GM19468 (cell line): ENCODE measurements around the gene TCF3.
"Not testable (repeated sequence)": the region's sequence is repeated elsewhere in the genome, so short reads cannot be mapped to it uniquely, and the experiment has no call there.

Experiments
- ATAC-seq: cut with Tn5 transposase; IDR thresholded peaks from one replicate; pipeline ENCODE4 v1.9.1; 2021; ENCODE audit warnings: mild to moderate bottlenecking, moderate library complexity, moderate number of reproducible peaks; ENCODE audit not compliant: unreplicated experiment; ENCODE audit errors: extremely low read depth

Gene TCF3

GRCh38 chr19:1654178-1654792 lies 1.9 kb upstream of the TCF3 start:
- ATAC-seq = no peak

DNA sequence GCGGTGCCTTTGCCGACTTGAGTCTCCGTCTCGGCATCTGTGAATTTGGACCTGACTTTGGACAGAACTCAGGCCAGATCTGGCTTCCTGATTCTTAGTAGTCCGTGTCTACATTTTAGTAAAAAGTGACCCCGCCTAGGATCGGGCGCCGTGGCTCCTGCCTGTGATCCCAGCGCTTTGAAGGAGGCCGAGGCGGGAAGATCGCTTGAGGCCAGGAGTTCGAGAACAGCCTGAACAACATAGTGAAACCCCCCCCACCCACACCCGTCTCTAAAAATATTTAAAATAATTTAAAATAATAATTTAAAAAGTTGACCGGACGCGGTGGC lies 849 bp upstream of the TCF3 start:
- ATAC-seq = no peak

- no peak for ATAC-seq
Measured at GRCh38 chr19:1651568-1652291, 685 bp downstream of the TCF3 start.

- no peak for ATAC-seq
Measured at GRCh38 chr19:1650650-1651567, 1.5 kb downstream of the TCF3 start.

DNA sequence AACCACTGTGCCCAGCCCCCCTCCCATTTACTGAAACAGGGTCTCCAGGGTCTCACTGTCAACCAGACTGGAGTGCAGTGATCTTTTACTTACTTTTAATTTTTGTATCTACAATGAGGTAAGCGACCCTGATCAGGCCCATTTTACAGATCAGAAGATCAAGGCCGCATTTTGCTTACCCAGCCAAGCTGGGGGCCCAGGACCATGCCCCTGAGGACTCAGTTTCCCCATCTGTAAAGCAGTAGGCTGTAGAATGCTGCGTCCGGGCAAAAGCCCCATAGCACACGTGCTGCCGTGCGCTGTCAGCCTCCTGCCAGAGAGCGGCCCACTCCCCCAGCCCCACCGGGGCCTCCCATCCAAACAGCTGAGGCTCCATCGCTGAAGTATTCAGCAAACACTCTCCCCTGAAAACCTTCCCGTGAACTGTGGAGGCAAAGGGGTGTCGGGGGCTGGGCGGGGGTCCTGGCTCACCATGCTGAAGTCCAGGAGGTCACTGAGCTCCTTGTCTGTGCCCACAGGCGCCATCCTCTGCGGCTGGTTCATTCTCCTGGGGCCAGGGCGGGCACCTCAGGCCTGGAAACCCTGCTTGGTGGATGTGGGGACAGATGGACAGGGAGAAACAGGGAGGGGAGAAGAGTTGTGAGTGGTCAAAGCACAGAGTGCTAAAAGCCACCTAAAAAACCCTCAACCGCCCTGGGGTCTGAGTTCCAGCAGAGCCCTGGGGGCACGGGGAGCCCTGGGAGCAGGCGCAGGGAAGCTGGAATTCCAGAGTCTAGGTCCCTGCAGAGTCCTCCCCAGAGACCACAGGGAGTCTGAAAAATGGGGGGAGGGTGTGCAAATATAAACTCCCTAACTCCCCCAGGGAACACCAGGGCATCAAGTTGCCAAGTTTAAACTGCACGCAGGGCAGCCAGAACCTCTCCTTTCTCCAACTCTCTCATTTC lies 2.4 kb downstream of the TCF3 start:
- no peak for ATAC-seq

GRCh38 chr19:1648920-1649541 lies 3.4 kb downstream of the TCF3 start:
- ATAC-seq = no peak

DNA sequence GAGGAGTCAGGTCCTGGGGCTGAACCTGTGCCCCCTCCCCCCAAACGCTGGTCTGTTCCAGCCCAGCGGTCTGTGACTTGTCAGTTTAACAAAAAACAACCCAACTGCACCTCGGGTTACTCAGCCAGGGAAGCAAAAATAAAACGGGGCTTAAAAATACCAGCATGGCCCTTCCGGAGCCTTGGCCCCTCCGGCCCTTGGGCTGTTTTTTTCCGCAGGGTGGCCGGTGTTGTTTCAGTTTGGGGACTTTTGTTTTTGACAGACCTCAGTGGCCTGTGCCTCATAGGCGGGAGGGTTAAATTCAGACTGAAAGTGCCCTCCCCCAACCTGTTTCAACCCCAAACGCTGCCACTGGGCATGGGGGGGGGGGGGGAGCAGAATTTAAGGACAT lies 4.0 kb downstream of the TCF3 start:
- no peak for ATAC-seq

GRCh38 chr19:1647501-1648458 lies 4.6 kb downstream of the TCF3 start:
- no peak for ATAC-seq

- no peak for ATAC-seq
Measured at GRCh38 chr19:1646659-1647453, 5.6 kb downstream of the TCF3 start.

- ATAC-seq = no peak
Measured at GRCh38 chr19:1646149-1646548, 6.3 kb downstream of the TCF3 start.

GRCh38 chr19:1645299-1645698 lies 7.1 kb downstream of the TCF3 start:
- no peak for ATAC-seq

- no peak for ATAC-seq
Measured at GRCh38 chr19:1644070-1644469, 8.3 kb downstream of the TCF3 start.

DNA sequence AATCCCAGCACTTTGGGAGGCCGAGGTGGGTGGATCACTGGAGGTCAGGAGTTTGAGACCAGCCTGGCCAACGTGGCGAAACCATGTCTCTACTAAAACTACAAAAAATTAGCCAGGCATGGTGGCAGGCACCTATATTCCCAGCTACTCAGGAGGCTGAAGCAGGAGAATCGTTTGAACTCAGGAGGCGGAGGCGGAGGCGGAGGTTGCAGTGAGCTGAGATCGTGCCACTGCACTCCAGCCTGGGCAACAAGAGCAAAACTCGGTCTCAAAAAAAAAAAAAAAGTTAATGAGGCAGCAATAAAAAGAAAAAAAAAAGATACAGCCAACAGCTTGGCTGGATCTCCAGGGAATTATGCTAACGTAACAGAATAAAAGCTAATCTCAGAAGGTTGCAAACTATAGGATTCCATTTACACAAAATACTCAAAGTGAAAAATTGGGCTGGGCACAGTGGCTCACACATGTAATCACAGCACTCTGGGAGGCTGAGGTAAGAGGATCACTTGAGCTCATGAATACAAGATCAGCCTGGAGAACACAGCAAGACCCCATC lies 11.4 kb downstream of the TCF3 start:
- not testable (repeated sequence) for ATAC-seq

- no peak for ATAC-seq
Measured at GRCh38 chr19:1636325-1637236, 15.8 kb downstream of the TCF3 start.

DNA sequence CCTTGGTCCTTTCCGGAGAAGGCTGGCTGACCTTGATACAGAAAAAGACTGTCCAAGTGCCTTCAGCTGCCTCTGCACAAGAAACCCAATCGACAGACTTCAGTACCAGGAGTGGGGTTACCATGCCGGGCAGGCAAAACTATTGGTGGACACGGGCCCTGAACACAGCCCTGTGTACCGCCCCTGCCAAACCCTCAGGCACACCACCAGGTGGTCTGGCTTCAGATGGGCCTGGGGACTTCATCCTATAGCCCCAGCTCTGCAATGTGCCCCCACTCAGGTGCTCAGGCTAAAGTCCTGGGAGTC lies 17.5 kb downstream of the TCF3 start:
- no peak for ATAC-seq

- ATAC-seq = no peak
Measured at GRCh38 chr19:1634242-1634937, 18.0 kb downstream of the TCF3 start.
